GM23338 (cell line): Measurements from ENCODE around the gene PRDM4. TPM values are rescaled to one million over a fixed set of nuclear protein-coding genes. Genes with fewer than 3 reads are reported as not detected.

Experiments used
- ATAC-seq: fragments of 200-7000 bp; cut with Tn5 transposase; 3 replicates; pipeline ENCODE4 v1.9.1; 2020
- DNase-seq: peaks from one replicate; pipeline ENCODE4 v3.0.0-alpha.2; 2015; ENCODE audit warnings: low spot score
- H2AFZ ChIP-seq: fragments of 200-600 bp; sonication (generic); 2 replicates; pipeline ENCODE4 v1.8.0; 2016; ENCODE audit warnings: antibody characterized with exemption, mild to moderate bottlenecking, moderate library complexity
- H3F3A ChIP-seq: fragments of 200-600 bp; sonication (generic); replicated peaks from 2 replicates; pipeline ENCODE4 v1.8.0; 2017; ENCODE audit warnings: antibody characterized with exemption, mixed run types, low read depth
- H3K27ac ChIP-seq: fragments of 200-600 bp; sonication (generic); 2 replicates; pipeline ENCODE4 v1.6.1; 2016; ENCODE audit warnings: low read depth
- H3K27me3 ChIP-seq: fragments of 200-600 bp; sonication (generic); 2 replicates; pipeline ENCODE4 v1.8.0; 2016; ENCODE audit warnings: mild to moderate bottlenecking, mixed run types, moderate library complexity; ENCODE audit not compliant: insufficient read depth
- H3K36me3 ChIP-seq: fragments of 200-600 bp; sonication (generic); 2 replicates; pipeline ENCODE4 v1.8.0; 2016; ENCODE audit warnings: mild to moderate bottlenecking; ENCODE audit not compliant: insufficient read depth
- H3K4me1 ChIP-seq: fragments of 200-600 bp; sonication (generic); 2 replicates; pipeline ENCODE4 v1.8.0; 2016; ENCODE audit warnings: mild to moderate bottlenecking, moderate library complexity; ENCODE audit not compliant: insufficient read depth
- H3K4me2 ChIP-seq: fragments of 200-600 bp; sonication (generic); 2 replicates; pipeline ENCODE4 v1.7.1; 2017; ENCODE audit warnings: mixed run types
- H3K4me3 ChIP-seq: fragments of 200-600 bp; sonication (generic); 2 replicates; pipeline ENCODE4 v1.6.1; 2016; ENCODE audit warnings: mixed run types
- H3K79me2 ChIP-seq: fragments of 200-600 bp; sonication (generic); replicated peaks from 2 replicates; pipeline ENCODE4 v1.8.0; 2017; ENCODE audit warnings: mild to moderate bottlenecking; ENCODE audit not compliant: insufficient read depth
- H3K9me2 ChIP-seq: fragments of 200-600 bp; sonication (generic); 2 replicates; pipeline ENCODE4 v1.8.0; 2017; ENCODE audit not compliant: insufficient read depth
- H4K20me1 ChIP-seq: fragments of 200-600 bp; sonication (generic); replicated peaks from 2 replicates; pipeline ENCODE4 v1.8.0; 2017; ENCODE audit warnings: mild to moderate bottlenecking; ENCODE audit not compliant: insufficient read depth
- H3K27ac Mint-ChIP-seq: 2 replicates; pipeline ENCODE4 v1.8.0; 2020; ENCODE audit warnings: inconsistent platforms, mild to moderate bottlenecking, moderate library complexity, mixed read lengths
- H3K27me3 Mint-ChIP-seq: 3 replicates; pipeline ENCODE4 v1.8.0; 2022; ENCODE audit warnings: low read depth, mild to moderate bottlenecking, moderate library complexity, mixed read lengths, inconsistent platforms; ENCODE audit not compliant: insufficient read depth, poor library complexity
- H3K36me3 Mint-ChIP-seq: 3 replicates; pipeline ENCODE4 v1.8.0; 2021; ENCODE audit warnings: low read depth, mild to moderate bottlenecking, inconsistent platforms, moderate library complexity, mixed read lengths
- H3K4me1 Mint-ChIP-seq: 3 replicates; pipeline ENCODE4 v1.8.0; 2020; ENCODE audit warnings: mild to moderate bottlenecking, inconsistent platforms, mixed read lengths
- H3K4me3 Mint-ChIP-seq: 3 replicates; pipeline ENCODE4 v1.8.0; 2021; ENCODE audit warnings: moderate library complexity, mild to moderate bottlenecking, inconsistent platforms, mixed read lengths
- H3K9me3 Mint-ChIP-seq: 3 replicates; pipeline ENCODE4 v1.8.0; 2020; ENCODE audit warnings: moderate library complexity, mild to moderate bottlenecking, inconsistent platforms, mixed read lengths
- CREB1 ChIP-seq: fragments of 250-450 bp; sonication (Bioruptor Pico); IDR thresholded peaks from 2 replicates; pipeline ENCODE4 v1.5.0; 2020; ENCODE audit warnings: low read depth, mild to moderate bottlenecking, moderate library complexity
- EZH2 ChIP-seq: fragments of 200-600 bp; sonication (generic); IDR thresholded peaks from one replicate; pipeline ENCODE4 v1.8.0; 2017; ENCODE audit warnings: antibody characterized with exemption, mild to moderate bottlenecking, low read depth; ENCODE audit not compliant: unreplicated experiment
- EZH2phosphoT487 ChIP-seq: fragments of 200-600 bp; sonication (generic); IDR thresholded peaks from one replicate; pipeline ENCODE4 v1.8.1; 2018; ENCODE audit warnings: antibody characterized with exemption; ENCODE audit not compliant: unreplicated experiment
- JUNB ChIP-seq: IDR thresholded peaks from one replicate; pipeline ENCODE4 v1.6.1; 2016; ENCODE audit warnings: antibody characterized with exemption; ENCODE audit not compliant: unreplicated experiment
- NANOG ChIP-seq: IDR thresholded peaks from 2 replicates; pipeline ENCODE4 v1.6.1; 2016; ENCODE audit warnings: antibody characterized with exemption, borderline replicate concordance
- POLR2AphosphoS5 ChIP-seq: IDR thresholded peaks from 2 replicates; pipeline ENCODE4 v1.6.1; 2016; ENCODE audit warnings: antibody characterized with exemption, low read depth
- STAT1 ChIP-seq: IDR thresholded peaks from one replicate; pipeline ENCODE4 v1.6.1; 2016; ENCODE audit warnings: antibody characterized with exemption; ENCODE audit not compliant: unreplicated experiment
- ZNF114 ChIP-seq: fragments of 250-450 bp; sonication (Bioruptor Pico); IDR thresholded peaks from 2 replicates; pipeline ENCODE4 v1.5.0; 2020; ENCODE audit warnings: mild to moderate bottlenecking, moderate library complexity
- ZNF331 ChIP-seq: fragments of 250-450 bp; sonication (Bioruptor Pico); IDR thresholded peaks from 2 replicates; pipeline ENCODE4 v1.5.0; 2020; ENCODE audit warnings: low read depth, mild to moderate bottlenecking, moderate library complexity
- polyA plus RNA-seq: library from polyadenylated mRNA; unstranded; fragments of >200 nt; fragmentation: Nextera tagmentation; extraction: Ambion mirVana; gene quantifications from 2 replicates; pipeline ENCODE4 v1.2.1, GENCODE V29; 2016
- total RNA-seq: library from RNA; depleted of rRNA; stranded (reverse); fragments of >200 nt; shearing (Covaris generic); gene quantifications from 2 replicates; pipeline ENCODE4 v1.2.3, GENCODE V29; 2014
- TF ChIP-seq, protein P1 (sequence below): fragments of 250-450 bp; sonication (Bioruptor Pico); IDR thresholded peaks from 2 replicates; pipeline ENCODE4 v1.5.0; 2020; ENCODE audit warnings: mild to moderate bottlenecking, moderate library complexity
- TF ChIP-seq, protein P2 (sequence below), 2 experiments: fragments of 200-600 bp in 1 of 2; sonication (generic) in 1 of 2; conservative IDR thresholded peaks; 2 replicates each; pipeline versions ENCODE4 v1.5.1 to v1.6.1; 2016 to 2017; ENCODE audit warnings: antibody characterized with exemption in 2 of 2, low read depth in 2 of 2, mild to moderate bottlenecking in 2 of 2, moderate library complexity in 1 of 2
- TF ChIP-seq, protein P3 (sequence below): IDR thresholded peaks from one replicate; pipeline ENCODE4 v1.6.1; 2018; ENCODE audit warnings: antibody characterized with exemption; ENCODE audit not compliant: unreplicated experiment
- TF ChIP-seq, protein P4 (sequence below): IDR thresholded peaks from 2 replicates; pipeline ENCODE4 v1.6.1; 2016; ENCODE audit warnings: antibody characterized with exemption

PRDM4 gene
- total and polyA plus RNA-seq, 2 experiments from 2014 or later = 4.9 to 17.1 TPM

DNA sequence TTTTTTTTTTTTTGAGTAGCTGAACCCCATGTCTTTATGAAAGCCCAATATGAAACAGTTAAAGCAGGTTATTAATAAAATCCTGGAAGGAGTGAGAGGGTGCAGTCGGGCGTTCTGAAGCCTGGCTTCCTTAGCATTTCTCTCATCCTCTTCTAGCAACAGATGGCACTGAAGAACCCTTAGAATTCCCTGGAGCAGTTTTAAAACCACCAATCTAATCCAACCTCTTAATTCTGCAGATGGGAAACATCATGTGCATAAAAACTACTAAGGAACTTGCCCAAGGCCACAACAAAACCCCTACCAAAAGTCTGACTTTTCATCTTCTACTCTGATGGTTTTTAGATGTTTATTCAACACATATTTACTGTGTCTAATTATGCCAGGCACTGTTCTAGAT lies 25.2 kb downstream of the PRDM4 start:
- Mint-ChIP-seq H3K4me3 (no peak overlapping the region), H3K4me1 (no peaks in the 10 kb centered on the region), H3K27me3 (peaks cover 1% of the 10 kb centered on the region), H3K36me3 (peaks cover 64% of the 10 kb centered on the region), H3K27ac (no peak overlapping the region), H3K9me3 (no peaks in the 10 kb centered on the region)
- Histone ChIP-seq H3K79me2 (no peaks in the 10 kb centered on the region), H3K9me2 (no peaks in the 10 kb centered on the region), H3K27ac (no peak overlapping the region), H3K36me3 (peaks cover 30% of the 10 kb centered on the region), H3K4me3 (no peak overlapping the region), H2AFZ (no peak overlapping the region), H3K4me2 (no peak overlapping the region), H3K4me1 (no peaks in the 10 kb centered on the region), H3F3A (no peaks in the 10 kb centered on the region), H3K27me3 (no peaks in the 10 kb centered on the region), H4K20me1 (peaks cover 11% of the 10 kb centered on the region; the same call in 1 of the 2 replicates)
- TF ChIP-seq, protein P1, sequence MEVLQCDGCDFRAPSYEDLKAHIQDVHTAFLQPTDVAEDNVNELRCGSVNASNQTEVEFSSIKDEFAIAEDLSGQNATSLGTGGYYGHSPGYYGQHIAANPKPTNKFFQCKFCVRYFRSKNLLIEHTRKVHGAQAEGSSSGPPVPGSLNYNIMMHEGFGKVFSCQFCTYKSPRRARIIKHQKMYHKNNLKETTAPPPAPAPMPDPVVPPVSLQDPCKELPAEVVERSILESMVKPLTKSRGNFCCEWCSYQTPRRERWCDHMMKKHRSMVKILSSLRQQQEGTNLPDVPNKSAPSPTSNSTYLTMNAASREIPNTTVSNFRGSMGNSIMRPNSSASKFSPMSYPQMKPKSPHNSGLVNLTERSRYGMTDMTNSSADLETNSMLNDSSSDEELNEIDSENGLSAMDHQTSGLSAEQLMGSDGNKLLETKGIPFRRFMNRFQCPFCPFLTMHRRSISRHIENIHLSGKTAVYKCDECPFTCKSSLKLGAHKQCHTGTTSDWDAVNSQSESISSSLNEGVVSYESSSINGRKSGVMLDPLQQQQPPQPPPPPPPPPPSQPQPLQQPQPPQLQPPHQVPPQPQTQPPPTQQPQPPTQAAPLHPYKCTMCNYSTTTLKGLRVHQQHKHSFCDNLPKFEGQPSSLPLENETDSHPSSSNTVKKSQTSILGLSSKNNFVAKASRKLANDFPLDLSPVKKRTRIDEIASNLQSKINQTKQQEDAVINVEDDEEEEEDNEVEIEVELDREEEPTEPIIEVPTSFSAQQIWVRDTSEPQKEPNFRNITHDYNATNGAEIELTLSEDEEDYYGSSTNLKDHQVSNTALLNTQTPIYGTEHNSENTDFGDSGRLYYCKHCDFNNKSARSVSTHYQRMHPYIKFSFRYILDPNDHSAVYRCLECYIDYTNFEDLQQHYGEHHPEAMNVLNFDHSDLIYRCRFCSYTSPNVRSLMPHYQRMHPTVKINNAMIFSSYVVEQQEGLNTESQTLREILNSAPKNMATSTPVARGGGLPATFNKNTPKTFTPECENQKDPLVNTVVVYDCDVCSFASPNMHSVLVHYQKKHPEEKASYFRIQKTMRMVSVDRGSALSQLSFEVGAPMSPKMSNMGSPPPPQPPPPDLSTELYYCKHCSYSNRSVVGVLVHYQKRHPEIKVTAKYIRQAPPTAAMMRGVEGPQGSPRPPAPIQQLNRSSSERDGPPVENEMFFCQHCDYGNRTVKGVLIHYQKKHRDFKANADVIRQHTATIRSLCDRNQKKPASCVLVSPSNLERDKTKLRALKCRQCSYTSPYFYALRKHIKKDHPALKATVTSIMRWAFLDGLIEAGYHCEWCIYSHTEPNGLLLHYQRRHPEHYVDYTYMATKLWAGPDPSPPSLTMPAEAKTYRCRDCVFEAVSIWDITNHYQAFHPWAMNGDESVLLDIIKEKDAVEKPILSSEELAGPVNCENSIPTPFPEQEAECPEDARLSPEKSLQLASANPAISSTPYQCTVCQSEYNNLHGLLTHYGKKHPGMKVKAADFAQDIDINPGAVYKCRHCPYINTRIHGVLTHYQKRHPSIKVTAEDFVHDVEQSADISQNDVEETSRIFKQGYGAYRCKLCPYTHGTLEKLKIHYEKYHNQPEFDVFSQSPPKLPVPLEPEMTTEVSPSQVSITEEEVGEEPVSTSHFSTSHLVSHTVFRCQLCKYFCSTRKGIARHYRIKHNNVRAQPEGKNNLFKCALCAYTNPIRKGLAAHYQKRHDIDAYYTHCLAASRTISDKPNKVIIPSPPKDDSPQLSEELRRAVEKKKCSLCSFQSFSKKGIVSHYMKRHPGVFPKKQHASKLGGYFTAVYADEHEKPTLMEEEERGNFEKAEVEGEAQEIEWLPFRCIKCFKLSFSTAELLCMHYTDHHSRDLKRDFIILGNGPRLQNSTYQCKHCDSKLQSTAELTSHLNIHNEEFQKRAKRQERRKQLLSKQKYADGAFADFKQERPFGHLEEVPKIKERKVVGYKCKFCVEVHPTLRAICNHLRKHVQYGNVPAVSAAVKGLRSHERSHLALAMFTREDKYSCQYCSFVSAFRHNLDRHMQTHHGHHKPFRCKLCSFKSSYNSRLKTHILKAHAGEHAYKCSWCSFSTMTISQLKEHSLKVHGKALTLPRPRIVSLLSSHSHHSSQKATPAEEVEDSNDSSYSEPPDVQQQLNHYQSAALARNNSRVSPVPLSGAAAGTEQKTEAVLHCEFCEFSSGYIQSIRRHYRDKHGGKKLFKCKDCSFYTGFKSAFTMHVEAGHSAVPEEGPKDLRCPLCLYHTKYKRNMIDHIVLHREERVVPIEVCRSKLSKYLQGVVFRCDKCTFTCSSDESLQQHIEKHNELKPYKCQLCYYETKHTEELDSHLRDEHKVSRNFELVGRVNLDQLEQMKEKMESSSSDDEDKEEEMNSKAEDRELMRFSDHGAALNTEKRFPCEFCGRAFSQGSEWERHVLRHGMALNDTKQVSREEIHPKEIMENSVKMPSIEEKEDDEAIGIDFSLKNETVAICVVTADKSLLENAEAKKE (CRISPR knock-in tag) = no peak
- TF ChIP-seq, protein P2, sequence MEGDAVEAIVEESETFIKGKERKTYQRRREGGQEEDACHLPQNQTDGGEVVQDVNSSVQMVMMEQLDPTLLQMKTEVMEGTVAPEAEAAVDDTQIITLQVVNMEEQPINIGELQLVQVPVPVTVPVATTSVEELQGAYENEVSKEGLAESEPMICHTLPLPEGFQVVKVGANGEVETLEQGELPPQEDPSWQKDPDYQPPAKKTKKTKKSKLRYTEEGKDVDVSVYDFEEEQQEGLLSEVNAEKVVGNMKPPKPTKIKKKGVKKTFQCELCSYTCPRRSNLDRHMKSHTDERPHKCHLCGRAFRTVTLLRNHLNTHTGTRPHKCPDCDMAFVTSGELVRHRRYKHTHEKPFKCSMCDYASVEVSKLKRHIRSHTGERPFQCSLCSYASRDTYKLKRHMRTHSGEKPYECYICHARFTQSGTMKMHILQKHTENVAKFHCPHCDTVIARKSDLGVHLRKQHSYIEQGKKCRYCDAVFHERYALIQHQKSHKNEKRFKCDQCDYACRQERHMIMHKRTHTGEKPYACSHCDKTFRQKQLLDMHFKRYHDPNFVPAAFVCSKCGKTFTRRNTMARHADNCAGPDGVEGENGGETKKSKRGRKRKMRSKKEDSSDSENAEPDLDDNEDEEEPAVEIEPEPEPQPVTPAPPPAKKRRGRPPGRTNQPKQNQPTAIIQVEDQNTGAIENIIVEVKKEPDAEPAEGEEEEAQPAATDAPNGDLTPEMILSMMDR (conservative IDR thresholded peaks at IDR 0.05; ENCODE audit: low read depth in 2 of 2) = no peak
- TF ChIP-seq, protein P3, sequence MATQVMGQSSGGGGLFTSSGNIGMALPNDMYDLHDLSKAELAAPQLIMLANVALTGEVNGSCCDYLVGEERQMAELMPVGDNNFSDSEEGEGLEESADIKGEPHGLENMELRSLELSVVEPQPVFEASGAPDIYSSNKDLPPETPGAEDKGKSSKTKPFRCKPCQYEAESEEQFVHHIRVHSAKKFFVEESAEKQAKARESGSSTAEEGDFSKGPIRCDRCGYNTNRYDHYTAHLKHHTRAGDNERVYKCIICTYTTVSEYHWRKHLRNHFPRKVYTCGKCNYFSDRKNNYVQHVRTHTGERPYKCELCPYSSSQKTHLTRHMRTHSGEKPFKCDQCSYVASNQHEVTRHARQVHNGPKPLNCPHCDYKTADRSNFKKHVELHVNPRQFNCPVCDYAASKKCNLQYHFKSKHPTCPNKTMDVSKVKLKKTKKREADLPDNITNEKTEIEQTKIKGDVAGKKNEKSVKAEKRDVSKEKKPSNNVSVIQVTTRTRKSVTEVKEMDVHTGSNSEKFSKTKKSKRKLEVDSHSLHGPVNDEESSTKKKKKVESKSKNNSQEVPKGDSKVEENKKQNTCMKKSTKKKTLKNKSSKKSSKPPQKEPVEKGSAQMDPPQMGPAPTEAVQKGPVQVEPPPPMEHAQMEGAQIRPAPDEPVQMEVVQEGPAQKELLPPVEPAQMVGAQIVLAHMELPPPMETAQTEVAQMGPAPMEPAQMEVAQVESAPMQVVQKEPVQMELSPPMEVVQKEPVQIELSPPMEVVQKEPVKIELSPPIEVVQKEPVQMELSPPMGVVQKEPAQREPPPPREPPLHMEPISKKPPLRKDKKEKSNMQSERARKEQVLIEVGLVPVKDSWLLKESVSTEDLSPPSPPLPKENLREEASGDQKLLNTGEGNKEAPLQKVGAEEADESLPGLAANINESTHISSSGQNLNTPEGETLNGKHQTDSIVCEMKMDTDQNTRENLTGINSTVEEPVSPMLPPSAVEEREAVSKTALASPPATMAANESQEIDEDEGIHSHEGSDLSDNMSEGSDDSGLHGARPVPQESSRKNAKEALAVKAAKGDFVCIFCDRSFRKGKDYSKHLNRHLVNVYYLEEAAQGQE = no peak
- TF ChIP-seq JUNB = no peak
- no peak for TF ChIP-seq EZH2phosphoT487
- TF ChIP-seq NANOG = no peak
- no peak for TF ChIP-seq EZH2
- TF ChIP-seq ZNF331 = no peak
- TF ChIP-seq ZNF114 (CRISPR knock-in tag) = no peak
- TF ChIP-seq STAT1 = no peak
- TF ChIP-seq POLR2AphosphoS5 = no peak
- TF ChIP-seq, protein P4, sequence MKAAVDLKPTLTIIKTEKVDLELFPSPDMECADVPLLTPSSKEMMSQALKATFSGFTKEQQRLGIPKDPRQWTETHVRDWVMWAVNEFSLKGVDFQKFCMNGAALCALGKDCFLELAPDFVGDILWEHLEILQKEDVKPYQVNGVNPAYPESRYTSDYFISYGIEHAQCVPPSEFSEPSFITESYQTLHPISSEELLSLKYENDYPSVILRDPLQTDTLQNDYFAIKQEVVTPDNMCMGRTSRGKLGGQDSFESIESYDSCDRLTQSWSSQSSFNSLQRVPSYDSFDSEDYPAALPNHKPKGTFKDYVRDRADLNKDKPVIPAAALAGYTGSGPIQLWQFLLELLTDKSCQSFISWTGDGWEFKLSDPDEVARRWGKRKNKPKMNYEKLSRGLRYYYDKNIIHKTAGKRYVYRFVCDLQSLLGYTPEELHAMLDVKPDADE = no peak
- no peak for TF ChIP-seq CREB1 (CRISPR knock-in tag)
- ATAC-seq = no peak
- DNase-seq = no peak
